GM18873 (cell line): ENCODE data around the gene OR10J4.
"Not testable (repeated sequence)": the region's sequence is repeated elsewhere in the genome, so short reads cannot be mapped to it uniquely, and the experiment has no call there.

Experiments used
- ATAC-seq: cut with Tn5 transposase; IDR thresholded peaks from one replicate; pipeline ENCODE4 v1.9.1; 2021; ENCODE audit warnings: mild to moderate bottlenecking, moderate library complexity, moderate number of reproducible peaks; ENCODE audit not compliant: unreplicated experiment, low FRiP score

The OR10J4 gene

DNA sequence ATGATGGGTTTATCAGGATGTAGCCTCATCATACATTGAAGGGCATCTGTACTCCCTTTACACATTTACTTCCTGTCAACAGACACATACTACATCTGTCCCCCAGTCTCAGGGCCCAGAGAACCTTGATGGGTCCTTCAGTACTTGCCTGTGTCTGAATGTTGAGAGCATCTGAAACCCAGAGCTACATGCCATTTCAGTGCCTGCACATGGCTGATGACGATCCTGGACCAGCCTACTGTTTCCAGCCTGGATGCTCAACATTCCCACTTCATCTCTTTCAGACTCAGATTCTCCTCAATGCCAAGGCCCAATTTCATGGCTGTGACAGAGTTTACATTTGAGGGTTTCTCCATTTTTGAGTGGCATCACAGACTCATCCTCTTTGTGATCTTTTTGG, at the start of gene OR10J4:
TSS of gene OR10J4 (plus strand) at position 301 of the 400 bp plus-strand sequence.
- ATAC-seq: no peak

DNA sequence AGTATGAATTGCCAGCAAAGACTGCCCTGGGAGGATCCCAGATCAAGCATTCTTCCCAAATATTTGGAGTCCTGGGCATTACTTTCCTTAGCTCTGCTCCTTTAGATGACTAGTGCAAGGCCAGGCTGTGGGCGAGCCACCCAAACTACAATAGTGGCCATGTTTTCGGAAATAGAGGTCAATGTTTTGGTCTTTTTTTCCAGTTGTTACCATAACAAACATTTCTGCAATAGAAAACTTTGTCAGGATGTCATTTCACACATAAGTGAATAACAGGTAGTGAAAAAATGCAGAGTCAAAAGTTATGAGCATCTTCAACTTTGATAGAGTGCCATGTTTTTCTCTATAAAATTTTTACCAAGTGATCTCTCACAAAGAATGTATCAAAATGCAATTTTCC, 25.2 kb upstream of the OR10J4 start:
- ATAC-seq: no peak

DNA sequence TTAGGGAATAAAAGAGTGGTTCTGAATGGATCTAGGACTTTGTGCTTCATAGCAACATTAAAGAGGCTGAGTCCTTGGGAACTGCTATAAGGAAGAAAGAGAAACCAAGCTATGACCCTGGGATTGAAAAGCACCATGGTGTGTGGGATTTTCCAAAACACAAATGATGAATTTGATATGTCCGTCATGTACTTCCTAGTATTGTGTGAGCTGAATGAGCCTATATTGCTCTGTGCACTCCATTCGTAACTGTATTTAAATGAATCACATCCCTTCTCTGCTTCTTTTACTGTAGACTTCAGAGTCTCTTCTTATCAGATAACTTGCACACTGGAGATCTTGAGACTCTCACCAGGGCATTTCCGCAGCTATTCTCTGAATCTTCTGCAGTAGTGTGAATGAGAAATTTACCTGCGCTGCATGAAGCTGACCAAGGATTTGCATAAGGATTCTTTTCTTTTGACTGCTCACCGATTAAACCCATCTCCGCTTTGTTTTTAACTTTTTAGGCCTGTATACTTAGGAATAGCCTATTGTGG, 23.1 kb upstream of the OR10J4 start:
- no peak for ATAC-seq

DNA sequence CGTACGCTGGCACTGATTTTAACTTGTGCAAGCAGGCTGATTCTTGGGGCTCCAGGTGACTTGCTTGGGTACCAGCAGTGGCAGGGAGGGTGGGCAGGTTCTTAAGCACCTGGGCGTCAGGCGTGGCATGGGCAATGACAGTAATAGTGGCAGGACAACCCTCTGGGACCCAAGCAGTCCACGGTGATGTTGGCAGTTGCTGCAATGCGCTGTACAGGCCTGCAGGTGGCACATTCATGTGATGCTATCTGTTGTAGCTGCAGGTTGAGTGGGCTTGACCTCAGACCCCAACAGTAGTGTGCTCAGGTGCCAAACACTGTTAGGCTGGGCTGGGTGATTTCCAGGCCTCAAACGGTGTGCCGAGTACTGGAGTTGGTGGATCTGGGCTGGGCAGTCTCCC, 10.2 kb upstream of the OR10J4 start:
- no peak for ATAC-seq

- ATAC-seq: no peak
Measured at GRCh38 chr1:159428536-159428935, 3.5 kb upstream of the OR10J4 start.

- ATAC-seq: no peak
Measured at GRCh38 chr1:159429074-159429861, 2.7 kb upstream of the OR10J4 start.

DNA sequence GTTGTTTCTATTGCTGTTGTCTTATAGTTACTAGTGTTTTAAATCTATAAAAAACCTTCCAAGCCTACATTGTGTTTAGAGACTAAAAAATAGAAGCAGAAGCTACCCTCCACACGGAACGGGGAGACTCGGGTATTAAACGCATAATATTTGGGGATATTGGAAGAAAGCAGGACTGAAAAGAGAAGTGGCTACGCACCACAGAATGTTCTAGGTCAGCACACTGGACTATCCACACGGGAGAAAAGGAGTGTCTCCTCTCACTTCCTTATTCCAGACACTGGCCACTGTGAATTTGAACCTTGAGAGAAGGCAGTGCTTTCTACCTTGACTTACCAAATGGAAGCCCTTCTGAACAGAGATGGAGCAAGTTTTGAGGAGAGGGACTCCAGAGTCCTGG, 1.0 kb upstream of the OR10J4 start:
- ATAC-seq: no peak

GRCh38 chr1:159436469-159436868, 4.5 kb downstream of the OR10J4 start:
- ATAC-seq: no peak

GRCh38 chr1:159439422-159439821, 7.4 kb downstream of the OR10J4 start, which contains the start of gene OR10J1:
Gene OR10J1, plus strand, starts transcription at chr1:159439722. Its CDS starts 70 bp downstream, at chr1:159439792.
- ATAC-seq: no peak

- no peak for ATAC-seq
Measured at GRCh38 chr1:159441360-159441759, 9.4 kb downstream of the OR10J4 start.

- ATAC-seq: no peak
Measured at GRCh38 chr1:159442428-159442827, 10.4 kb downstream of the OR10J4 start.

GRCh38 chr1:159443066-159443750, 11.2 kb downstream of the OR10J4 start:
- no peak for ATAC-seq

DNA sequence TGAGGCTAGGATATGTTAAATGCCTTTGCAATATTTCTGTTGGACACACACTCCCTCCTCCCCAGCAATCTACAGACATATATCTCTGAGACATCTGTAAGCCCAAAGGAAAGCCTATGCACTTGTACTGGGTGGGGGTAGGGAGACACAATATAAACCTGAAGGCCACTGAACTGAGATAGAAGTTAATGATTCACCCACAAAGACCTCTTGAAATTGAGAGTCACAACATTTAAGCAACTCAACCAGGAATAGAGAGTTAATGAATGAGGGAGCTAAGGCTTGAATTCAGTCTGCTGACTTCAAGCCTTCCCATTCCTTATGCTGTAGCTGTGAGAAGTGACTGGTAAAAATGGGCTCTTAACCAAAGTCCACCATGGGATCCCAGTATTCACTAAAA, 12.5 kb downstream of the OR10J4 start:
- no peak for ATAC-seq

DNA sequence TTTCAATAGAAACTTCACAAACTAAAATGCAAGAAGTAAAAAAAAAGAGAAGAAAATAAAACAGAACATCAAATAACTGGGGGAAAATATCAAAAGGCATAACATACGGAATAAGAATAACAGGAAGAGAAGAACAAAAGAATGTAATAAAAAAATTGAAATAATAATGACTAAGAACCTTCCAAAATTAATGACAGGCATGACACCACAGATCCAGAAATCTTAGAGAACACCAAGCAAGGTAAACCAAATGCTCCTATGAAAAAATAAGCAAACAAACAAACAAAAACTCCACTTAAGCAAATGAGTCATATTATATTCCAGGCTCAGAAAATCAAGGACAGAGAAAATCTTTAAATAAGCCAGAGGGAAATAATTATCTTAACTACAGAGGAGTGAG, 16.2 kb downstream of the OR10J4 start:
- no peak for ATAC-seq

GRCh38 chr1:159449605-159450004, 17.6 kb downstream of the OR10J4 start:
- ATAC-seq: not testable (repeated sequence)

DNA sequence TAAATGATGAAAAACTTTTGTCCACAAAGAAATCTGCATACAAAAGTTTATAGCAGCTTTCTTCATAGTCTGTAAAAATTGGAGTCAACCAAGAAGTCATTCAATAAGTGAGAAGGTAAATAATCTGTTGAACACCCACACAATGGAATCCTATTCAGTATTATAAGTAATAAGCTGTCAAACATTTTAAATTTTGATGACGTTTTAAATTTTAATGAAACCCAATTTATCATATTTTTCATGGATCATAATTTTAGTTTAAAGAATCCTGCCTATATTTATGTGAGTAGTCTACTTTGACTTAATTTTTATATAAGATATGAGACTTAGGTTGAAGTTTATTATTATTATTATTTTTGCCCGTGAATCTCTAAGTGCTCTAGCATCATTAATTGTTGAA, 27.5 kb downstream of the OR10J4 start:
- no peak for ATAC-seq

DNA sequence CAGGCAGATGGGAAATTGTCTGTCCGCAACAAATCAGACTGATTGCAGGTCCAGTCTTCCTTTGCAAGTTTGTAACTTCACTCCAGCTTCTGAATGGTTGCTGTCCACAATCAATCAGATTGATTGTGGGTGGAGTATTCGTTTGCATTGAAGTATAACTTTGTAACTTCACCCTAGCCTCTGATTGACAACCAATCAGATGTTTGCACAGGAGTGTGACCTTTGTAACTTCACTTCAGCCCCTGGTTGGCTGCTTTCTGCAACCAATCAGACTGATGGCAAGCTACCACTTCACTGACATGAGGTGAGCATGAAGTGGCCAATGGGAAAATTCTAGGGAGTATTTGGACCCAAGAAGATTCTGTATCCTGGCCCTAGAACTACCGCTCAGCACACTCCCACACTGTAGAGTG, 33.2 kb downstream of the OR10J4 start:
- no peak for ATAC-seq

DNA sequence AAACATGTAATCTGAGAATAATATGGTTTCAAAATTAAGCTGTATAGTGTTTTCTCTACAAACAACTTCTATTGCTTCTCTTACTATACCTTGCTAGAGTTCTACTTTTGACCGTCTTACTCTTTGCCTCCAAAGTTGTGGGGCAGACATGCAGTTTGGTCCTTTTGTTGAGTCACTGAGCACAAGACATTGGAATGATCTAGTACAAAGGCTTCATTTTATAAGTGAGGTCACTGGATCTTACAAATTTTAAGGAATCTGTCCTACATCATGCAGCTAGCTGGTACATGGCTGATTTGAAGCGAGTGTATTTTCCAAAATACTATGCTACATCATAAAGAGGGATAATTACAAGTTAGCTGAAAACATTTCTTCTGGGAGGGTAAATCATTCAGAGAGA, 36.3 kb downstream of the OR10J4 start:
- no peak for ATAC-seq

DNA sequence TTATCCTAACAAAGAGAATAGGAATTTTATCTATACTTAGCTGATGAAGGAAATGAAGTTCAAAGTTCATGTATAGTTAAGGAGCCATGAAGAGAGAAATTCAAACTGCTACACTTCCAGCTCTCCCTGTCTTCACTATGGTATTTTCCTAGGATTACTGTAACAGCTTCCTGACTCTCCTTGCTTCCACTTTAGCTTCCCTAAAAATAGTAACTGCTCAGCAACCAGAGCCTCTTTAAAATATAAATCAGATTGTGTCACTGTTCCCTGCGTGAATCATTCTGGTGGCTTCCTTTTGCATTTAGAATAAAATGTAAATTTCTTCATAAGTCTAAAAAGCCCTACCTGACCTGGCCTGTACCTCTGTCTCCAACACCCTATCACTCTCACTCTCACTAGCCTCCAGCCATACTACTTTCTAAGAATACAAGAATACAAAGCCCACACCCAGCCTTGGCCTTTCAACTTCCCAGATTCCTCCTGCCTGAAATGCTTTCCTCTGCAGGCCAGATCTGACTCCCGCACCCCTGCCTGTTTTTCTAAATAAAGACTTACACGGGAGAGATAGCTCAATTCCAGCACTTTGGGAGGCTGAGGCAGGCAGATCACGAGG, 38.0 kb downstream of the OR10J4 start:
- ATAC-seq: no peak

- ATAC-seq: no peak
Measured at GRCh38 chr1:159473335-159473734, 41.3 kb downstream of the OR10J4 start.

GRCh38 chr1:159474926-159475325, 42.9 kb downstream of the OR10J4 start:
- no peak for ATAC-seq
